Vagina (tissue), 2 donors: Measurements from ENCODE around the gene PGAP6. TPM values are rescaled to one million over a fixed set of nuclear protein-coding genes. Genes with fewer than 3 reads are reported as not detected.

Experiments used
- DNase-seq, 2 donors: peaks; one replicate each; pipeline ENCODE4 v3.0.0-alpha.2; 2017; ENCODE audit errors: extremely low spot score in 2 of 2
- H3K27ac ChIP-seq: fragments of 200-600 bp; sonication (generic); one replicate; pipeline ENCODE4 v1.5.1; 2019
- H3K27me3 ChIP-seq: fragments of 200-600 bp; sonication (generic); one replicate; pipeline ENCODE4 v1.5.1; 2019
- H3K36me3 ChIP-seq, 2 donors: fragments of 200-600 bp; sonication (generic); one replicate each; pipeline ENCODE4 v1.5.1; 2017 to 2019
- H3K4me1 ChIP-seq: fragments of 200-600 bp; sonication (generic); one replicate; pipeline ENCODE4 v1.5.1; 2019
- H3K4me3 ChIP-seq, 2 donors: fragments of 200-600 bp; sonication (generic); 1 replicate in 1 of 2; 2 replicates in 1 of 2; pipeline ENCODE4 v1.5.1; 2016 to 2019
- H3K9me3 ChIP-seq: fragments of 200-600 bp; sonication (generic); one replicate; pipeline ENCODE4 v1.5.1; 2019
- POLR2A ChIP-seq, 2 donors: fragments of 450-650 bp; IDR thresholded peaks; one replicate each; pipeline ENCODE4 v1.6.1; 2017; ENCODE audit warnings: antibody characterized with exemption in 2 of 2, mild to moderate bottlenecking in 2 of 2, moderate library complexity in 2 of 2
- POLR2AphosphoS5 ChIP-seq, 2 donors: sonication (generic); formaldehyde crosslinking; IDR thresholded peaks; one replicate each; pipeline ENCODE4 v1.9.0; 2017; ENCODE audit warnings: antibody characterized with exemption in 2 of 2, mild to moderate bottlenecking in 2 of 2, low read depth in 1 of 2; ENCODE audit not compliant: insufficient read depth in 1 of 2
- intact Hi-C: fragments of 100-400 bp; cut with DNase I; formaldehyde crosslinking; loops from one replicate; pipeline ENCODE4 v1.15.1; 2023
- total RNA-seq: library from RNA; depleted of rRNA; stranded (reverse); fragments of >200 nt; gene quantifications from one replicate; pipeline ENCODE4 v1.2.3, GENCODE V29; 2016
- TF ChIP-seq, protein P1 (sequence below), 3 experiments: fragments of 450-650 bp in 2 of 3; fragments of 200-600 bp in 1 of 3; sonication (generic) in 1 of 3; IDR thresholded peaks; one replicate each; pipeline ENCODE4 v1.5.1; 2017 to 2019; ENCODE audit warnings: antibody characterized with exemption in 3 of 3, mild to moderate bottlenecking in 2 of 3, moderate library complexity in 2 of 3

Gene PGAP6
- total RNA-seq, 1 donor from 2014 or later = 38.3 TPM

DNA sequence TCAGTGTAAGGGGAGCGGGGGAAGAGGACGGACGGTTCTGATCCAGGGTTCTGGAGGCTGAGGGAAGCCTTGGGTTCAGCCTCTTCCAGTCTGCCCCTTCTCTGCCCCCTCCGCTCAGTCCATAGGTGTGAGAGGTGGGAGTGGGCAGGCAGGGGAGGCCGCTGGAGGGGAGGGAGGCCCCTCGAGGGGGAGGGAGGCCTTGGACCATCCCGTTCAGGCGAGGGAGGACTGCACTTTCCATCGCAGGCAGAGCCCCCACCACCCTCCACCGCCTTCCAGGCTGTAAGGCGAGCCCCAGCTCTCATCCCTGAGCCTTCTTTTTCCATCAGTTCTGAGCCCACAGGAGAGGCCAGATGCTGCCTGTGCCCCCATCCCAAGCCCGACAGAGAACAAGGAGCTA lies 25.0 kb downstream of the PGAP6 start:
- Histone ChIP-seq H3K4me1 (peaks cover 11% of the 10 kb centered on the region), H3K36me3 (no peaks in the 10 kb centered on the region), H3K9me3 (no peaks in the 10 kb centered on the region), H3K27ac (no peak overlapping the region), H3K4me3 (no peak overlapping the region), H3K27me3 (no peaks in the 10 kb centered on the region)
- TF ChIP-seq POLR2A (IDR thresholded peaks at IDR 0.05) (no peak), POLR2AphosphoS5 (IDR thresholded peaks at IDR 0.05; ENCODE audit: insufficient read depth in 1 of 2, low read depth in 1 of 2) (no peak)
- TF ChIP-seq, protein P1, sequence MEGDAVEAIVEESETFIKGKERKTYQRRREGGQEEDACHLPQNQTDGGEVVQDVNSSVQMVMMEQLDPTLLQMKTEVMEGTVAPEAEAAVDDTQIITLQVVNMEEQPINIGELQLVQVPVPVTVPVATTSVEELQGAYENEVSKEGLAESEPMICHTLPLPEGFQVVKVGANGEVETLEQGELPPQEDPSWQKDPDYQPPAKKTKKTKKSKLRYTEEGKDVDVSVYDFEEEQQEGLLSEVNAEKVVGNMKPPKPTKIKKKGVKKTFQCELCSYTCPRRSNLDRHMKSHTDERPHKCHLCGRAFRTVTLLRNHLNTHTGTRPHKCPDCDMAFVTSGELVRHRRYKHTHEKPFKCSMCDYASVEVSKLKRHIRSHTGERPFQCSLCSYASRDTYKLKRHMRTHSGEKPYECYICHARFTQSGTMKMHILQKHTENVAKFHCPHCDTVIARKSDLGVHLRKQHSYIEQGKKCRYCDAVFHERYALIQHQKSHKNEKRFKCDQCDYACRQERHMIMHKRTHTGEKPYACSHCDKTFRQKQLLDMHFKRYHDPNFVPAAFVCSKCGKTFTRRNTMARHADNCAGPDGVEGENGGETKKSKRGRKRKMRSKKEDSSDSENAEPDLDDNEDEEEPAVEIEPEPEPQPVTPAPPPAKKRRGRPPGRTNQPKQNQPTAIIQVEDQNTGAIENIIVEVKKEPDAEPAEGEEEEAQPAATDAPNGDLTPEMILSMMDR (IDR thresholded peaks at IDR 0.05) = no peak
- no peak for DNase-seq
- intact Hi-C loops = no loop called here

DNA sequence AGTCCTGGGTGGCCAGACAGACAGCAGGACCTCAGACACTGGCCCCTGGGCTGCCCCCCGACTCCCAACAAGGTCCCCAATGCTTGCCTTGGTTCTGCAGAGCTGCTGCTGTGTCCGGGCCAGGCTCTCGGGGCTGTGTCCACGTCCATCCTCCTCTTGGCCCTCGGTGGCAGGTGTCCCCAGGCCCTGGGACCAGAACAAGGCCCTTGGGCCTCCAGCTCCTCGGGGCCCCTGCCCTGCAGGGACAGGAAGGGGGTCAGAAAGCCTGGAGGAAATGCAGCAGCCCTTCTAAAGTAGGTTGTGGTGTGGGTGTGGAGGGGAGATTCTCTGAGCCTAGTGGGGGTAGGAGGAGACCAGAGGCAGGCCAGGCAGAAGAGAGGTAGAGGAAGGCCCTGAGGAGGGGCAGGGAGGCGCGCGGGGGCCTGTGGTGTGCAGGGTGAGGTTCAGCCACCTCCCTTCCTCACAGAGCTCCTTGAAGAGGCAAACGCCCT lies 26.8 kb downstream of the PGAP6 start:
- intact Hi-C loops = no loop called here
- H3K4me3 ChIP-seq = no peak overlapping the region
- peaks cover 27% of the 10 kb centered on the region for H3K4me1 ChIP-seq
- no peaks in the 10 kb centered on the region for H3K27me3 ChIP-seq
- H3K27ac ChIP-seq = no peak overlapping the region
- TF ChIP-seq POLR2A (IDR thresholded peaks at IDR 0.05) (no peak), POLR2AphosphoS5 (IDR thresholded peaks at IDR 0.05; ENCODE audit: insufficient read depth in 1 of 2, low read depth in 1 of 2) (no peak)
- TF ChIP-seq, protein P1 (IDR thresholded peaks at IDR 0.05) = no peak
- no peaks in the 10 kb centered on the region for H3K36me3 ChIP-seq
- no peaks in the 10 kb centered on the region for H3K9me3 ChIP-seq
- DNase-seq = no peak

DNA sequence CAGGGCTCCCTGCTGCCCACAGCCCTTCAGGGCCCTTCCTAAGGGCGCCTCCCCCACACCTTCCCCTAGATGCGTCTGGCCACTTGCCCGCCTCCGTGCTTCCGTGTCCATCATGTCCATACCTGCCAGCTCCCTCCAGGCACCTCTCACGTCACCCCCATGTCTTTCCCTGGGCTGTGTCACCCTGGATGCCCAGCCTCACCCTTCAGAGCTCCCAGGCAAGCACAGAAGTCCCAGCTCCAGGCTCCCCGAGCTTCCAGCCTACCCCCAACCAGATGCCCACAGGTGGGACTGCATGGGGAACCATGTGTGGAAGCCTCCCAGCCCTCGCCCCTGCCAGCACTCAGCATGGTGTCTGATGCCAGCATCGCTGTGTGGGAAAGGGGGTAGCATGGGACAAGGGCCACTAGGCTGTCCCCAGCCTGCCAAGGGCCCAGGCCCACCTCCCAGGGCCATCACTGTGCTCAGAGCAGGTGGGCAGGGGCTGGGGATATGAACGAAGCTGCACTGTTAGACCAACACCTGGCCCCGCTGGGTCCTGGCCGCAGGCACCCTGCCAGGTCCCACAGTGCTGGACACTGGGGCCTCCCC lies 27.4 kb downstream of the PGAP6 start:
- peaks cover 27% of the 10 kb centered on the region for H3K4me1 ChIP-seq
- intact Hi-C loops = no loop called here

DNA sequence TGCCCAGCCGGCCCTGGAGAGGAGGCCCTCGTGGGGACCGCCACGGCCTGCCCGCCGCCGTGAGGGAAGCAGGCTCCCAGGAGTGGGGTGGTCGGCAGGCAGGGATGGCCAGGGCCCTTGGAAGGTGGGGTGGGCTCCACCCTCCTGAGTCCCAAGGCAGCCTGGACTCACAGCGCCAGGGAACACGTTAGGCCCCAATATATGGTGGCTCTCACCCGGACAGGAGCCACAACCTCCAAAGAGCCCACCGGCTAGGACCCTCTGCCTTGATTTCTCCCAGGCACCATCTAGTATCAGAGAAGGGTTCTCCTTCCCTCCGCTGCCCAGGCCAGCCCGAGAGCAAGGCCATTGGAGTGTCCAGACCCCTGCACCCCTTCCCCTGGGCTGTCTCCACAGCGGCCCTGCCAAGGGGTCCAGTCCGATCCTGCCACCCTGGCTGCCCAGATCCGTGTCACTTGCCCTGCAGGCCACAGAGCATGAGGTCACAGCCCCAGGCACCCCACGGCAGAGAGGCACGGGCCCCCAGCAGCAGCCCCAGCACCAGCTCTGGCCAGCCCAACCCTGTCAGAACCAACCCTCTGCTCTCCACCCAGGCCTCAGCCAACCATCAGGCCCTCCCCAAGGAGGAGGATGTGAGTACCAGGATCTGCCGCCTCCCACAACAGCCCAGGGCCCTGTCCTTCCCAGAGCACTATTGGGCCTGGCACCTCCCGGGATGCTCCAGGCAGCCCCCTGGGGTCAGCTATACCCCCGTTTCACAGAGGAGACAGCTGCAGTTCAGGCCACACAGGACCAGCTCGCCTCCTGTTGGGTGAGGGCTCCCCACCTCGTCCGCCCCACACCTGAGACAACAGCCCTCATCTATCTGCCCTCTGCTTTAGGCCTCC lies 28.1 kb downstream of the PGAP6 start:
- TF ChIP-seq POLR2AphosphoS5 (IDR thresholded peaks at IDR 0.05; ENCODE audit: insufficient read depth in 1 of 2, low read depth in 1 of 2) (peak in 1 of 2 donors; percentile 63), POLR2A (IDR thresholded peaks at IDR 0.05) (no peak)
- TF ChIP-seq, protein P1 (IDR thresholded peaks at IDR 0.05) = no peak
- no peaks in the 10 kb centered on the region for H3K9me3 ChIP-seq
- no peaks in the 10 kb centered on the region for H3K27me3 ChIP-seq
- no peaks in the 10 kb centered on the region for H3K36me3 ChIP-seq
- DNase-seq = no peak
- H3K4me3 ChIP-seq = peak overlapping the region; percentile 47 to 73
- H3K4me1 ChIP-seq = peaks cover 27% of the 10 kb centered on the region
- H3K27ac ChIP-seq = peak overlapping the region; percentile 76
- intact Hi-C loops = loop anchor here (2.0 kb wide), 1 partner anchor 119 kb away; the partner anchor contains the start of gene FAM234A

More for the DNA sequence above, 27.4 kb downstream of the PGAP6 start:
- H3K9me3 ChIP-seq = no peaks in the 10 kb centered on the region
- H3K27ac ChIP-seq = no peak overlapping the region
- DNase-seq = no peak
- no peaks in the 10 kb centered on the region for H3K36me3 ChIP-seq
- TF ChIP-seq POLR2AphosphoS5 (IDR thresholded peaks at IDR 0.05; ENCODE audit: insufficient read depth in 1 of 2, low read depth in 1 of 2) (no peak), POLR2A (IDR thresholded peaks at IDR 0.05) (no peak)
- TF ChIP-seq, protein P1 (IDR thresholded peaks at IDR 0.05) = no peak
- no peaks in the 10 kb centered on the region for H3K27me3 ChIP-seq
- H3K4me3 ChIP-seq = no peak overlapping the region
